Fibroblast of lung (primary cell): ENCODE results near the gene RPH3AL. TPM values are rescaled to one million over a fixed set of nuclear protein-coding genes. Genes with fewer than 3 reads are reported as not detected.

Experiments
- DNase-seq, 2 donors: peaks; one replicate each; pipeline versions ENCODE4 v3.0.0 to v3.0.0-alpha.2; 2010; ENCODE audit warnings: low read depth in 2 of 2
- H2AFZ ChIP-seq: 2 replicates; pipeline ENCODE4 v1.5.1; 2012; ENCODE audit warnings: low read length, control low read depth, inconsistent platforms
- H3K27ac ChIP-seq: 2 replicates; pipeline ENCODE4 v1.5.1; 2011; ENCODE audit warnings: low read length, control low read depth; ENCODE audit not compliant: insufficient read depth
- H3K27me3 ChIP-seq: 2 replicates; pipeline ENCODE4 v1.5.1; 2011; ENCODE audit warnings: mild to moderate bottlenecking, low read length; ENCODE audit not compliant: control insufficient read depth, insufficient read depth
- H3K36me3 ChIP-seq: 2 replicates; pipeline ENCODE4 v1.5.1; 2011; ENCODE audit warnings: low read length; ENCODE audit not compliant: control insufficient read depth, insufficient read depth
- H3K4me1 ChIP-seq: 2 replicates; pipeline ENCODE4 v1.5.1; 2011; ENCODE audit warnings: low read length; ENCODE audit not compliant: control insufficient read depth, insufficient read depth; ENCODE audit errors: extremely low read depth
- H3K4me2 ChIP-seq: 2 replicates; pipeline ENCODE4 v1.5.1; 2011; ENCODE audit warnings: low read length, control low read depth; ENCODE audit not compliant: insufficient read depth; ENCODE audit errors: extremely low read depth
- H3K4me3 ChIP-seq, 4 experiments: fragments of 200-600 bp in 1 of 4; sonication (generic) in 1 of 4; replicated peaks in 1 of 4; 2 replicates each; pipeline ENCODE4 v1.5.1; 2011 to 2016; ENCODE audit warnings: low read length in 4 of 4, low read depth in 3 of 4, mild to moderate bottlenecking in 3 of 4, control low read depth in 2 of 4, inconsistent platforms in 1 of 4, mixed read lengths in 1 of 4; ENCODE audit not compliant: insufficient read depth in 1 of 4; ENCODE audit errors: control extremely low read depth in 1 of 4
- H3K79me2 ChIP-seq: 2 replicates; pipeline ENCODE4 v1.5.1; 2012; ENCODE audit warnings: mild to moderate bottlenecking, low read length, inconsistent platforms; ENCODE audit not compliant: control insufficient read depth, insufficient read depth
- H3K9ac ChIP-seq: 2 replicates; pipeline ENCODE4 v1.5.1; 2011; ENCODE audit warnings: mild to moderate bottlenecking, low read length, control low read depth; ENCODE audit not compliant: insufficient read depth
- H3K9me3 ChIP-seq: 2 replicates; pipeline ENCODE4 v1.5.1; 2012; ENCODE audit warnings: low read depth, low read length; ENCODE audit not compliant: control insufficient read depth, insufficient read depth
- H4K20me1 ChIP-seq: 2 replicates; pipeline ENCODE4 v1.5.1; 2011; ENCODE audit warnings: low read length; ENCODE audit not compliant: control insufficient read depth, insufficient read depth; ENCODE audit errors: extremely low read depth
- EZH2 ChIP-seq: IDR thresholded peaks from 2 replicates; pipeline ENCODE4 v1.5.1; 2012; ENCODE audit warnings: low read length, control low read depth, mild to moderate bottlenecking; ENCODE audit errors: missing control alignments
- polyA plus RNA-seq, 2 donors: library from polyadenylated mRNA; depleted of rRNA in 1 of 2; stranded (reverse) in 1 of 2; unstranded in 1 of 2; fragments of >200 nt; gene quantifications; 2 replicates each; pipeline ENCODE4 v1.2.1, GENCODE V29; 2011 to 2012; ENCODE audit warnings: missing spikeins in 1 of 2
- total RNA-seq: library from RNA; depleted of rRNA; stranded (reverse); fragments of >200 nt; gene quantifications from 2 replicates; pipeline ENCODE4 v1.2.1, GENCODE V29; 2014
- TF ChIP-seq, protein P1 (sequence below), 2 donors: IDR thresholded peaks in 1 of 2; conservative IDR thresholded peaks in 1 of 2; 1 replicate in 1 of 2; 2 replicates in 1 of 2; pipeline ENCODE4 v1.5.1; 2011 to 2012; ENCODE audit warnings: low read length in 2 of 2, control low read depth in 1 of 2, inconsistent platforms in 1 of 2, low read depth in 1 of 2, mild to moderate bottlenecking in 1 of 2

RPH3AL gene
- total and polyA plus RNA-seq, 2 donors (not counting 1 experiment from before 2014, with no cell fraction given), result 0.49 to 3.0 TPM

GRCh38 chr17:193426-193810, 159.2 kb downstream of the RPH3AL start:
- no peak overlapping the region for H3K27ac ChIP-seq
- TF ChIP-seq, protein P1, sequence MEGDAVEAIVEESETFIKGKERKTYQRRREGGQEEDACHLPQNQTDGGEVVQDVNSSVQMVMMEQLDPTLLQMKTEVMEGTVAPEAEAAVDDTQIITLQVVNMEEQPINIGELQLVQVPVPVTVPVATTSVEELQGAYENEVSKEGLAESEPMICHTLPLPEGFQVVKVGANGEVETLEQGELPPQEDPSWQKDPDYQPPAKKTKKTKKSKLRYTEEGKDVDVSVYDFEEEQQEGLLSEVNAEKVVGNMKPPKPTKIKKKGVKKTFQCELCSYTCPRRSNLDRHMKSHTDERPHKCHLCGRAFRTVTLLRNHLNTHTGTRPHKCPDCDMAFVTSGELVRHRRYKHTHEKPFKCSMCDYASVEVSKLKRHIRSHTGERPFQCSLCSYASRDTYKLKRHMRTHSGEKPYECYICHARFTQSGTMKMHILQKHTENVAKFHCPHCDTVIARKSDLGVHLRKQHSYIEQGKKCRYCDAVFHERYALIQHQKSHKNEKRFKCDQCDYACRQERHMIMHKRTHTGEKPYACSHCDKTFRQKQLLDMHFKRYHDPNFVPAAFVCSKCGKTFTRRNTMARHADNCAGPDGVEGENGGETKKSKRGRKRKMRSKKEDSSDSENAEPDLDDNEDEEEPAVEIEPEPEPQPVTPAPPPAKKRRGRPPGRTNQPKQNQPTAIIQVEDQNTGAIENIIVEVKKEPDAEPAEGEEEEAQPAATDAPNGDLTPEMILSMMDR (conservative IDR thresholded peaks at IDR 0.05 in 1 of 2, IDR thresholded peaks at IDR 0.05 in 1 of 2; ENCODE audit: low read depth in 1 of 2, low read length in 2 of 2), result no peak
- no peak for TF ChIP-seq EZH2
- no peaks in the 10 kb centered on the region for H3K9me3 ChIP-seq
- no peaks in the 10 kb centered on the region for H3K4me1 ChIP-seq
- H3K27me3 ChIP-seq, result no peaks in the 10 kb centered on the region
- no peak overlapping the region for H3K4me3 ChIP-seq
- no peaks in the 10 kb centered on the region for H3K79me2 ChIP-seq
- no peak overlapping the region for H2AFZ ChIP-seq
- H4K20me1 ChIP-seq, result no peaks in the 10 kb centered on the region
- H3K4me2 ChIP-seq, result no peak overlapping the region
- H3K9ac ChIP-seq, result no peak overlapping the region
- DNase-seq, result no peak
- no peaks in the 10 kb centered on the region for H3K36me3 ChIP-seq

- Histone ChIP-seq H3K36me3 (no peaks in the 10 kb centered on the region), H3K9me3 (no peaks in the 10 kb centered on the region), H3K4me1 (no peaks in the 10 kb centered on the region), H2AFZ (no peak overlapping the region), H3K27me3 (no peaks in the 10 kb centered on the region), H4K20me1 (no peaks in the 10 kb centered on the region), H3K27ac (no peak overlapping the region), H3K79me2 (no peaks in the 10 kb centered on the region), H3K9ac (no peak overlapping the region), H3K4me3 (no peak overlapping the region), H3K4me2 (no peak overlapping the region)
- DNase-seq, result no peak
- TF ChIP-seq, protein P1 (conservative IDR thresholded peaks at IDR 0.05 in 1 of 2, IDR thresholded peaks at IDR 0.05 in 1 of 2; ENCODE audit: low read depth in 1 of 2, low read length in 2 of 2), result no peak
- TF ChIP-seq EZH2, result no peak
These were observed 159.8 kb downstream of the RPH3AL start for GRCh38 chr17:192666-193425.

- no peak overlapping the region for H3K27ac ChIP-seq
- H3K79me2 ChIP-seq, result no peaks in the 10 kb centered on the region
- H3K9me3 ChIP-seq, result no peaks in the 10 kb centered on the region
- no peaks in the 10 kb centered on the region for H4K20me1 ChIP-seq
- H3K4me1 ChIP-seq, result no peaks in the 10 kb centered on the region
- H3K36me3 ChIP-seq, result no peaks in the 10 kb centered on the region
- no peak overlapping the region for H3K9ac ChIP-seq
- no peak overlapping the region for H2AFZ ChIP-seq
- no peak for TF ChIP-seq EZH2
- DNase-seq, result no peak
- H3K4me3 ChIP-seq, result no peak overlapping the region
- no peaks in the 10 kb centered on the region for H3K27me3 ChIP-seq
- no peak overlapping the region for H3K4me2 ChIP-seq
These were observed 163.2 kb downstream of the RPH3AL start for GRCh38 chr17:189444-189843.
